HepG2 (cell line): ENCODE results near the gene LSR. TPM values are rescaled to one million over a fixed set of nuclear protein-coding genes. Genes with fewer than 3 reads are reported as not detected.
A peak's percentile ranks its signal among the peaks of the same experiment; 100 is the strongest.

ENCODE experiments used
- AHR ChIP-seq: IDR thresholded peaks from 2 replicates; pipeline ENCODE4 v1.6.1; 2018; ENCODE audit warnings: missing genetic modification reagents, missing compliant biosample characterization
- ARNT ChIP-seq: fragments of 450-650 bp; IDR thresholded peaks from 2 replicates; pipeline ENCODE4 v1.6.1; 2017
- HDAC6 ChIP-seq: fragments of 200-600 bp; sonication (generic); IDR thresholded peaks from 2 replicates; pipeline ENCODE4 v1.7.0; 2017; ENCODE audit warnings: mild to moderate bottlenecking, antibody characterized with exemption, low read length, low read depth
- HIVEP1 ChIP-seq: sonication (generic); formaldehyde crosslinking; IDR thresholded peaks from 2 replicates; pipeline ENCODE4 v1.4.0; 2020; ENCODE audit warnings: mild to moderate bottlenecking, missing genetic modification reagents
- HNRNPL ChIP-seq: fragments of 200-400 bp; formaldehyde crosslinking; IDR thresholded peaks from 2 replicates; pipeline ENCODE4 v1.6.1; 2017; ENCODE audit warnings: mild to moderate bottlenecking, low read depth, low read length
- HNRNPLL ChIP-seq: fragments of 200-400 bp; formaldehyde crosslinking; IDR thresholded peaks from 2 replicates; pipeline ENCODE4 v1.6.1; 2017; ENCODE audit warnings: mild to moderate bottlenecking, low read depth, low read length; ENCODE audit not compliant: poor library complexity, severe bottlenecking
- MTA3 ChIP-seq: sonication (generic); formaldehyde crosslinking; IDR thresholded peaks from 2 replicates; pipeline ENCODE4 v1.4.0; 2020; ENCODE audit warnings: missing genetic modification reagents
- NR2C2 ChIP-seq: sonication (generic); formaldehyde crosslinking; IDR thresholded peaks from 2 replicates; pipeline ENCODE4 v1.4.0; 2020; ENCODE audit warnings: missing genetic modification reagents, mild to moderate bottlenecking, moderate library complexity, borderline replicate concordance
- RARG ChIP-seq: sonication (generic); formaldehyde crosslinking; IDR thresholded peaks from 2 replicates; pipeline ENCODE4 v1.4.0; 2020; ENCODE audit warnings: low read depth, mild to moderate bottlenecking, missing genetic modification reagents
- RFX5 ChIP-seq: IDR thresholded peaks from 2 replicates; pipeline ENCODE4 v1.6.1; 2011; ENCODE audit warnings: low read depth, low read length, improper control_type of control experiment
- SMYD3 ChIP-seq: sonication (generic); formaldehyde crosslinking; IDR thresholded peaks from 2 replicates; pipeline ENCODE4 v1.8.1; 2023; ENCODE audit warnings: mild to moderate bottlenecking, missing genetic modification reagents
- SRY ChIP-seq: sonication (generic); formaldehyde crosslinking; IDR thresholded peaks from 2 replicates; pipeline ENCODE4 v1.8.0; 2022; ENCODE audit warnings: mild to moderate bottlenecking, missing genetic modification reagents
- ZNF101 ChIP-seq: sonication (generic); formaldehyde crosslinking; IDR thresholded peaks from 2 replicates; pipeline ENCODE4 v1.4.0; 2020; ENCODE audit warnings: mild to moderate bottlenecking, low read depth, missing genetic modification reagents, borderline replicate concordance
- ZNF235 ChIP-seq: sonication (generic); formaldehyde crosslinking; IDR thresholded peaks from 2 replicates; pipeline ENCODE4 v1.8.1; 2023; ENCODE audit warnings: mild to moderate bottlenecking, missing genetic modification reagents, borderline replicate concordance
- ZNF512 ChIP-seq: sonication (generic); formaldehyde crosslinking; IDR thresholded peaks from 2 replicates; pipeline ENCODE4 v1.4.0; 2020; ENCODE audit warnings: mild to moderate bottlenecking, missing genetic modification reagents
- ZNF761 ChIP-seq: sonication (generic); formaldehyde crosslinking; conservative IDR thresholded peaks from 2 replicates; pipeline ENCODE4 v1.4.0; 2020; ENCODE audit warnings: mild to moderate bottlenecking, missing genetic modification reagents
- ZSCAN25 ChIP-seq: sonication (generic); formaldehyde crosslinking; IDR thresholded peaks from 2 replicates; pipeline ENCODE4 v1.8.0; 2022; ENCODE audit warnings: mild to moderate bottlenecking, missing genetic modification reagents
- ZUFSP ChIP-seq: sonication (generic); formaldehyde crosslinking; IDR thresholded peaks from 2 replicates; pipeline ENCODE4 v1.9.0; 2021; ENCODE audit warnings: missing genetic modification reagents, mild to moderate bottlenecking, borderline replicate concordance
- polyA plus RNA-seq, 8 experiments: library from polyadenylated mRNA; depleted of rRNA in 3 of 8; stranded (reverse) in 7 of 8; unstranded in 1 of 8; fragments of >200 nt; fragmentation: Illumina TruSeq in 4 of 8; extraction: Trizol in 4 of 8; gene quantifications; 2 replicates each; pipeline versions ENCODE4 v1.2.1 to v1.2.3, GENCODE V29; 2011 to 2016; ENCODE audit warnings: low read depth in 4 of 8, missing spikeins in 1 of 8, mixed read lengths in 1 of 8; ENCODE audit not compliant: insufficient read depth in 1 of 8
- total RNA-seq, 5 experiments: library from RNA; depleted of rRNA; stranded (reverse); fragments of >200 nt; fragmentation: Illumina TruSeq; extraction: Trizol; gene quantifications; 2 replicates each; pipeline ENCODE4 v1.2.3, GENCODE V29; 2016; ENCODE audit warnings: low read depth in 1 of 5
- TF ChIP-seq, protein P1 (sequence below): sonication (generic); formaldehyde crosslinking; IDR thresholded peaks from 2 replicates; pipeline ENCODE4 v1.9.0; 2021; ENCODE audit warnings: missing genetic modification reagents, borderline replicate concordance
- TF ChIP-seq, protein P2 (sequence below): sonication (generic); formaldehyde crosslinking; IDR thresholded peaks from 2 replicates; pipeline ENCODE4 v1.5.0; 2020; ENCODE audit warnings: missing genetic modification reagents
- TF ChIP-seq, protein P3 (sequence below): IDR thresholded peaks from 2 replicates; pipeline ENCODE4 v1.6.1; 2018; ENCODE audit warnings: missing genetic modification reagents

LSR gene
- total and polyA plus RNA-seq, 2 of the 13 experiments (the other 11 are each of a cell fraction or from before 2014, with no cell fraction given) = 29.2 to 79.2 TPM

DNA sequence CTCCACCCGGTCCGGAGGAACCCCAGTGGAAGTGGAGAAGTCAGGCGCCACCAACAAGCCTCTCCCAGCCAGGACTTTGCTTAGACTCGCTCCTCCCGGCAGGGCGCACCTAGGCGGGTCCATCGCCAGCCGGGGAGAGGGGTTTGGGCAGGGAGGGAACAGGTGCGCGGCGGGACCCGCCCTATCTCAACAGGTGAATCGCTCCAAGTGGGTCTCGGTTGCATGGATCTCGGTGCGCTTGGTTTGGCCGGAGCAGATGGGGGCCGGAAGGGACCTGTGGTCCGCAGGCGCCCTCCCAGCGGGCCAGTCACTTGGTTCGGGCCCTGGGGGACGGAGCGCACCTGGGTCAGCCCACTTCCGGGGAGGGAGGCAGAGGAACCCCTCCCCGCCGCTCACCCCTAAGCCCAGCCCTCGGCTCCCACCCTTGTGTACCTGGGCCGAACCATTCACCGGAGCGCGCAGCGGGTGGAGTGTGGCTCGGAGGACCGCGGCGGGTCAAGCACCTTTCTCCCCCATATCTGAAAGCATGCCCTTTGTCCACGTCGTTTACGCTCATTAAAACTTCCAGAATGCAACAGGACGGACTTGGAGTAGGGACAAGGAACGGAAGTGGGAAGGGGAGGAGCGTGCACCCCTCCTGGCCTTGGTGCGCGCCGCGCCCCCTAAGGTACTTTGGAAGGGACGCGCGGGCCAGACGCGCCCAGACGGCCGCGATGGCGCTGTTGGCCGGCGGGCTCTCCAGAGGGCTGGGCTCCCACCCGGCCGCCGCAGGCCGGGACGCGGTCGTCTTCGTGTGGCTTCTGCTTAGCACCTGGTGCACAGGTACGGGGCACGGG lies at the start of gene LSR (continued):
- TF ChIP-seq, protein P1, sequence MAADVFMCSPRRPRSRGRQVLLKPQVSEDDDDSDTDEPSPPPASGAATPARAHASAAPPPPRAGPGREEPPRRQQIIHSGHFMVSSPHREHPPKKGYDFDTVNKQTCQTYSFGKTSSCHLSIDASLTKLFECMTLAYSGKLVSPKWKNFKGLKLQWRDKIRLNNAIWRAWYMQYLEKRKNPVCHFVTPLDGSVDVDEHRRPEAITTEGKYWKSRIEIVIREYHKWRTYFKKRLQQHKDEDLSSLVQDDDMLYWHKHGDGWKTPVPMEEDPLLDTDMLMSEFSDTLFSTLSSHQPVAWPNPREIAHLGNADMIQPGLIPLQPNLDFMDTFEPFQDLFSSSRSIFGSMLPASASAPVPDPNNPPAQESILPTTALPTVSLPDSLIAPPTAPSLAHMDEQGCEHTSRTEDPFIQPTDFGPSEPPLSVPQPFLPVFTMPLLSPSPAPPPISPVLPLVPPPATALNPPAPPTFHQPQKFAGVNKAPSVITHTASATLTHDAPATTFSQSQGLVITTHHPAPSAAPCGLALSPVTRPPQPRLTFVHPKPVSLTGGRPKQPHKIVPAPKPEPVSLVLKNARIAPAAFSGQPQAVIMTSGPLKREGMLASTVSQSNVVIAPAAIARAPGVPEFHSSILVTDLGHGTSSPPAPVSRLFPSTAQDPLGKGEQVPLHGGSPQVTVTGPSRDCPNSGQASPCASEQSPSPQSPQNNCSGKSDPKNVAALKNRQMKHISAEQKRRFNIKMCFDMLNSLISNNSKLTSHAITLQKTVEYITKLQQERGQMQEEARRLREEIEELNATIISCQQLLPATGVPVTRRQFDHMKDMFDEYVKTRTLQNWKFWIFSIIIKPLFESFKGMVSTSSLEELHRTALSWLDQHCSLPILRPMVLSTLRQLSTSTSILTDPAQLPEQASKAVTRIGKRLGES (CRISPR knock-in tag) = peak; percentile 80
- TF ChIP-seq HNRNPLL (peak; percentile 92), MTA3 (CRISPR knock-in tag) (no peak), ZUFSP (no peak), NR2C2 (CRISPR knock-in tag) (peak; percentile 83), ZNF101 (CRISPR knock-in tag) (no peak), ZNF235 (CRISPR knock-in tag) (peak; percentile 94), ZSCAN25 (peak; percentile 62), RARG (CRISPR knock-in tag) (no peak), SRY (peak; percentile 83), ZNF761 (peak; percentile 59), HNRNPL (no peak), HIVEP1 (peak; percentile 48; the same call in 1 of the 2 replicates), AHR (CRISPR knock-in tag) (peak; percentile 61; the same call in 1 of the 2 replicates), HDAC6 (no peak), SMYD3 (CRISPR knock-in tag) (no peak), RFX5 (no peak), ZNF512 (CRISPR knock-in tag) (no peak), ARNT (no peak)
- TF ChIP-seq, protein P2, sequence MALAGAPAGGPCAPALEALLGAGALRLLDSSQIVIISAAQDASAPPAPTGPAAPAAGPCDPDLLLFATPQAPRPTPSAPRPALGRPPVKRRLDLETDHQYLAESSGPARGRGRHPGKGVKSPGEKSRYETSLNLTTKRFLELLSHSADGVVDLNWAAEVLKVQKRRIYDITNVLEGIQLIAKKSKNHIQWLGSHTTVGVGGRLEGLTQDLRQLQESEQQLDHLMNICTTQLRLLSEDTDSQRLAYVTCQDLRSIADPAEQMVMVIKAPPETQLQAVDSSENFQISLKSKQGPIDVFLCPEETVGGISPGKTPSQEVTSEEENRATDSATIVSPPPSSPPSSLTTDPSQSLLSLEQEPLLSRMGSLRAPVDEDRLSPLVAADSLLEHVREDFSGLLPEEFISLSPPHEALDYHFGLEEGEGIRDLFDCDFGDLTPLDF (CRISPR knock-in tag) = peak; percentile 63; the same call in 1 of the 2 replicates
- TF ChIP-seq, protein P3, sequence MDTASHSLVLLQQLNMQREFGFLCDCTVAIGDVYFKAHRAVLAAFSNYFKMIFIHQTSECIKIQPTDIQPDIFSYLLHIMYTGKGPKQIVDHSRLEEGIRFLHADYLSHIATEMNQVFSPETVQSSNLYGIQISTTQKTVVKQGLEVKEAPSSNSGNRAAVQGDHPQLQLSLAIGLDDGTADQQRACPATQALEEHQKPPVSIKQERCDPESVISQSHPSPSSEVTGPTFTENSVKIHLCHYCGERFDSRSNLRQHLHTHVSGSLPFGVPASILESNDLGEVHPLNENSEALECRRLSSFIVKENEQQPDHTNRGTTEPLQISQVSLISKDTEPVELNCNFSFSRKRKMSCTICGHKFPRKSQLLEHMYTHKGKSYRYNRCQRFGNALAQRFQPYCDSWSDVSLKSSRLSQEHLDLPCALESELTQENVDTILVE (CRISPR knock-in tag) = no peak; the same call in 1 of the 2 replicates
